ENCODE results near the gene ENO4.

ENO4 gene

GRCh38 chr10:116915340-116915739, 66.0 kb downstream of the ENO4 start:
- DNase-seq (ENCODE audit: low spot score): no peak

GRCh38 chr10:116917481-116917880, 68.2 kb downstream of the ENO4 start:
- DNase-seq (ENCODE audit: low spot score): no peak

GRCh38 chr10:116918583-116918982, 69.3 kb downstream of the ENO4 start:
- no peak for DNase-seq (ENCODE audit: low spot score)

GRCh38 chr10:116919164-116919563, 69.9 kb downstream of the ENO4 start:
- no peak for DNase-seq (ENCODE audit: low spot score)

- no peak for DNase-seq (ENCODE audit: low spot score)
Measured at GRCh38 chr10:116919706-116920105, 70.4 kb downstream of the ENO4 start.

- no peak for DNase-seq (ENCODE audit: low spot score)
Measured at GRCh38 chr10:116925056-116925455, 75.8 kb downstream of the ENO4 start.

- no peak for DNase-seq (ENCODE audit: low spot score)
Measured at GRCh38 chr10:116926426-116926825, 77.1 kb downstream of the ENO4 start.

GRCh38 chr10:116931806-116932205, 82.5 kb downstream of the ENO4 start:
- DNase-seq (ENCODE audit: low spot score): no peak
